GM12878 (cell line): ENCODE results near the gene B3GALT4. TPM values are rescaled to one million over a fixed set of nuclear protein-coding genes. Genes with fewer than 3 reads are reported as not detected.

Experiments used
- HDGF ChIP-seq: fragments of 450-650 bp; IDR thresholded peaks from 2 replicates; pipeline ENCODE4 v1.6.1; 2016; ENCODE audit warnings: antibody characterized with exemption
- IRF5 ChIP-seq: fragments of 450-650 bp; IDR thresholded peaks from 2 replicates; pipeline ENCODE4 v1.6.1; 2017; ENCODE audit warnings: borderline replicate concordance
- MXI1 ChIP-seq: fragments of 150-350 bp; IDR thresholded peaks from 2 replicates; pipeline ENCODE4 v1.6.1; 2011; ENCODE audit warnings: low read depth, mild to moderate bottlenecking, inconsistent platforms, low read length, improper control_type of control experiment
- PAX8 ChIP-seq: fragments of 450-650 bp; IDR thresholded peaks from 2 replicates; pipeline ENCODE4 v1.6.1; 2017; ENCODE audit warnings: mild to moderate bottlenecking, moderate library complexity
- POU2F2 ChIP-seq: IDR thresholded peaks from 3 replicates; pipeline ENCODE4 v1.6.1; 2011; ENCODE audit warnings: low read depth, mild to moderate bottlenecking, low read length, borderline replicate concordance
- SIN3A ChIP-seq: IDR thresholded peaks from 2 replicates; pipeline ENCODE4 v1.6.1; 2012; ENCODE audit warnings: low read depth, low read length, improper control_type of control experiment
- SPI1 ChIP-seq: IDR thresholded peaks from 2 replicates; pipeline ENCODE4 v1.6.1; 2011; ENCODE audit warnings: low read depth, mild to moderate bottlenecking, low read length, moderate library complexity, borderline replicate concordance; ENCODE audit not compliant: insufficient read depth
- SRF ChIP-seq, 2 experiments: IDR thresholded peaks; 2 replicates each; pipeline ENCODE4 v1.6.1; 2011; ENCODE audit warnings: low read depth in 2 of 2, low read length in 2 of 2, mild to moderate bottlenecking in 1 of 2, moderate library complexity in 1 of 2
- polyA plus RNA-seq, 11 experiments: library from polyadenylated mRNA; depleted of rRNA in 4 of 11; unstranded in 6 of 11; stranded (reverse) in 5 of 11; fragments of >200 nt; fragmentation: Nextera tagmentation in 4 of 11; fragmentation: Illumina TruSeq in 1 of 11; extraction: Ambion mirVana in 4 of 11; extraction: Trizol in 1 of 11; gene quantifications; 1 replicate in 1 of 11; 2 replicates in 10 of 11; pipeline versions ENCODE4 v1.2.1 to v1.2.3, GENCODE V29; 2011 to 2016; ENCODE audit warnings: inconsistent platforms in 2 of 11, missing spikeins in 2 of 11, low read depth in 1 of 11
- total RNA-seq, 4 experiments: library from RNA; depleted of rRNA in 3 of 4; stranded (reverse); fragments of >200 nt in 3 of 4; fragmentation: Illumina TruSeq in 1 of 4; extraction: Trizol in 1 of 4; gene quantifications; 2 replicates each; pipeline versions ENCODE4 v1.2.1 to v1.2.3, GENCODE V29; 2013 to 2021
- TF ChIP-seq, protein P1 (sequence below): fragments of 450-650 bp; IDR thresholded peaks from 2 replicates; pipeline ENCODE4 v1.6.1; 2017; ENCODE audit warnings: mild to moderate bottlenecking, moderate library complexity

B3GALT4 gene
- total and polyA plus RNA-seq, 10 of the 15 experiments (the other 5 are each of a cell fraction or from before 2014, with no cell fraction given): 0.27 to 8.2 (median 2.6) TPM

DNA sequence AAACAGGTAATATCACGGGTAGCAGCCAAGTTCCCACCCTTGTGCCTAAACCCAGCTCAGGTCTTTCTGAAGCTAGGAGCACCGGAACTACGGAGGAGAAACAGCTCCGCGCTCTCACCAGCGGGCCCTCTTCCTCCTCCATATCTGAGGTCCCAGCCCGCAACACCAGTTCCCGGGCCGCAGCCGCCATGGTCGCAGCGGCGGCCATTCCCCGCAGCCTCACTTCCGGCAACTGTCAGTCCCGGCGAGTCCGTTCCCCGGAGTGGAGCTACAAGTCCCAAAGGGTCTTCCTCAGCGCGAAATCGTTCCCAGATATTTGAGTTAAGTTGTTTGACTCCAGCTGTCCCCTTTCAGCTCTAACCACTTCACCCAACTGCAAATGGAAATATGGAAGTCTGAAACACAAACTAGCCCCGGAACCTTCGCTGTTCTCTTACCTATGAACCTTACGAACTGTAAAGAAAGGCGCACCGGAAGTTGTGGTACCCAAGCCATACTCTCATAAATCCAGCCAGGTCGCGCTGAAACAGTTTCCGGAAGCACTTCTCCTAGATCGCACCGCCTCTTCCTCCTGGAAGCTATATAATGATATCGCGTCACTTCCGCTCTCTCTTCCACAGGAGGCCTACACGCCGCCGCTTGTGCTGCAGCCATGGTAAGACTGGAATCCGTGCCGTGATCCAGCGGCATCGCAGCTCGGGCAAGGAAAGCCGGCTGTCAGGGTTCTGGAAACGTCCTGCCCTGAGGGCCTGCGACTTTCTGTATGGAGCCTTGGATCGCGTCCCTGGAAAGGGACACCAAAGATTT lies 5.3 kb upstream of the B3GALT4 start, which contains the start of the genes RPS18 and VPS52 (continued):
- TF ChIP-seq SIN3A: peak; percentile 80; the same call in 1 of the 2 replicates
- TF ChIP-seq HDGF: no peak
- peak; percentile 99 for TF ChIP-seq MXI1
- peak in 1 of 2 experiments; percentile 58; a peak in 1 of 4 replicates for TF ChIP-seq SRF (IDR thresholded peaks at IDR 0.05; ENCODE audit: low read depth in 2 of 2, low read length in 2 of 2)
- TF ChIP-seq SPI1: peak; percentile 66
- TF ChIP-seq, protein P1, sequence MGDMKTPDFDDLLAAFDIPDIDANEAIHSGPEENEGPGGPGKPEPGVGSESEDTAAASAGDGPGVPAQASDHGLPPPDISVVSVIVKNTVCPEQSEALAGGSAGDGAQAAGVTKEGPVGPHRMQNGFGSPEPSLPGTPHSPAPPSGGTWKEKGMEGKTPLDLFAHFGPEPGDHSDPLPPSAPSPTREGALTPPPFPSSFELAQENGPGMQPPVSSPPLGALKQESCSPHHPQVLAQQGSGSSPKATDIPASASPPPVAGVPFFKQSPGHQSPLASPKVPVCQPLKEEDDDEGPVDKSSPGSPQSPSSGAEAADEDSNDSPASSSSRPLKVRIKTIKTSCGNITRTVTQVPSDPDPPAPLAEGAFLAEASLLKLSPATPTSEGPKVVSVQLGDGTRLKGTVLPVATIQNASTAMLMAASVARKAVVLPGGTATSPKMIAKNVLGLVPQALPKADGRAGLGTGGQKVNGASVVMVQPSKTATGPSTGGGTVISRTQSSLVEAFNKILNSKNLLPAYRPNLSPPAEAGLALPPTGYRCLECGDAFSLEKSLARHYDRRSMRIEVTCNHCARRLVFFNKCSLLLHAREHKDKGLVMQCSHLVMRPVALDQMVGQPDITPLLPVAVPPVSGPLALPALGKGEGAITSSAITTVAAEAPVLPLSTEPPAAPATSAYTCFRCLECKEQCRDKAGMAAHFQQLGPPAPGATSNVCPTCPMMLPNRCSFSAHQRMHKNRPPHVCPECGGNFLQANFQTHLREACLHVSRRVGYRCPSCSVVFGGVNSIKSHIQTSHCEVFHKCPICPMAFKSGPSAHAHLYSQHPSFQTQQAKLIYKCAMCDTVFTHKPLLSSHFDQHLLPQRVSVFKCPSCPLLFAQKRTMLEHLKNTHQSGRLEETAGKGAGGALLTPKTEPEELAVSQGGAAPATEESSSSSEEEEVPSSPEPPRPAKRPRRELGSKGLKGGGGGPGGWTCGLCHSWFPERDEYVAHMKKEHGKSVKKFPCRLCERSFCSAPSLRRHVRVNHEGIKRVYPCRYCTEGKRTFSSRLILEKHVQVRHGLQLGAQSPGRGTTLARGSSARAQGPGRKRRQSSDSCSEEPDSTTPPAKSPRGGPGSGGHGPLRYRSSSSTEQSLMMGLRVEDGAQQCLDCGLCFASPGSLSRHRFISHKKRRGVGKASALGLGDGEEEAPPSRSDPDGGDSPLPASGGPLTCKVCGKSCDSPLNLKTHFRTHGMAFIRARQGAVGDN: peak; percentile 74
- 0 out of 2 replicates have a peak, but pooled peaks have one; percentile 24 for TF ChIP-seq IRF5
- peak; percentile 90 for TF ChIP-seq PAX8
- peak; percentile 97 for TF ChIP-seq POU2F2
- TF ChIP-seq, all 136 proteins: peak for 75
